Measurements from ENCODE around the gene FAM3C. TPM values are rescaled to one million over a fixed set of nuclear protein-coding genes. Genes with fewer than 3 reads are reported as not detected.

FAM3C gene
- polyA plus RNA-seq, 1 donor from 2014 or later, result 61.8 TPM

GRCh38 chr7:121344497-121344896 lies 51.6 kb downstream of the FAM3C start:
- Histone ChIP-seq H3K4me3 (ENCODE audit: low read length) (no peak overlapping the region), H3K79me2 (replicated peaks; ENCODE audit: insufficient read depth, low read length) (no peaks in the 10 kb centered on the region), H3K9me3 (ENCODE audit: low read length) (no peaks in the 10 kb centered on the region), H3K9ac (ENCODE audit: low read length) (no peak overlapping the region), H3K4me2 (ENCODE audit: low read length) (no peak overlapping the region), H3K9me2 (ENCODE audit: insufficient read depth, low read length) (no peaks in the 10 kb centered on the region), H3F3A (ENCODE audit: insufficient read depth, low read length, poor library complexity, severe bottlenecking) (no peaks in the 10 kb centered on the region), H3K36me3 (ENCODE audit: insufficient read depth, low read length) (no peaks in the 10 kb centered on the region), H3K27ac (ENCODE audit: low read length) (no peak overlapping the region), H3K27me3 (ENCODE audit: insufficient read depth, low read depth, low read length) (no peaks in the 10 kb centered on the region), H4K20me1 (ENCODE audit: insufficient read depth) (no peaks in the 10 kb centered on the region), H2AFZ (ENCODE audit: low read depth, low read length) (no peak overlapping the region)
- TF ChIP-seq CTCF (IDR thresholded peaks at IDR 0.05; ENCODE audit: poor library complexity, severe bottlenecking), result no peak
- TF ChIP-seq EP300 (conservative IDR thresholded peaks at IDR 0.05; ENCODE audit: poor library complexity, severe bottlenecking), result no peak
- no peak for TF ChIP-seq EZH2 (IDR thresholded peaks at IDR 0.05; ENCODE audit: borderline replicate concordance, insufficient read depth, low read length, poor library complexity, severe bottlenecking)

GRCh38 chr7:121344093-121344492 lies 52.0 kb downstream of the FAM3C start:
- no peak overlapping the region for H3K4me2 ChIP-seq (ENCODE audit: low read length)
- no peaks in the 10 kb centered on the region for H3K9me2 ChIP-seq (ENCODE audit: insufficient read depth, low read length)
- H3K79me2 ChIP-seq (replicated peaks; ENCODE audit: insufficient read depth, low read length), result no peaks in the 10 kb centered on the region
- no peak overlapping the region for H3K9ac ChIP-seq (ENCODE audit: low read length)
- H4K20me1 ChIP-seq (ENCODE audit: insufficient read depth), result no peaks in the 10 kb centered on the region
- no peaks in the 10 kb centered on the region for H3F3A ChIP-seq (ENCODE audit: insufficient read depth, low read length, poor library complexity, severe bottlenecking)
- no peaks in the 10 kb centered on the region for H3K9me3 ChIP-seq (ENCODE audit: low read length)
- no peak for TF ChIP-seq CTCF (IDR thresholded peaks at IDR 0.05; ENCODE audit: poor library complexity, severe bottlenecking)
- no peak for TF ChIP-seq MXI1 (conservative IDR thresholded peaks at IDR 0.05; ENCODE audit: poor library complexity, severe bottlenecking)
- no peak for TF ChIP-seq TAF1 (IDR thresholded peaks at IDR 0.05; ENCODE audit: low read depth)
- TF ChIP-seq EZH2 (IDR thresholded peaks at IDR 0.05; ENCODE audit: borderline replicate concordance, insufficient read depth, low read length, poor library complexity, severe bottlenecking), result no peak
- TF ChIP-seq RAD21 (conservative IDR thresholded peaks at IDR 0.05), result no peak
- no peak for TF ChIP-seq POLR2AphosphoS5 (IDR thresholded peaks at IDR 0.05)
- no peak for TF ChIP-seq REST (IDR thresholded peaks at IDR 0.05; ENCODE audit: borderline replicate concordance)
- no peak for TF ChIP-seq SMC3 (conservative IDR thresholded peaks at IDR 0.05; ENCODE audit: poor library complexity)
- TF ChIP-seq EP300 (conservative IDR thresholded peaks at IDR 0.05; ENCODE audit: poor library complexity, severe bottlenecking), result no peak
- H3K36me3 ChIP-seq (ENCODE audit: insufficient read depth, low read length), result no peaks in the 10 kb centered on the region
- no peak overlapping the region for H2AFZ ChIP-seq (ENCODE audit: low read depth, low read length)
- H3K27me3 ChIP-seq (ENCODE audit: insufficient read depth, low read depth, low read length), result no peaks in the 10 kb centered on the region
- H3K27ac ChIP-seq (ENCODE audit: low read length), result no peak overlapping the region
- no peak overlapping the region for H3K4me3 ChIP-seq (ENCODE audit: low read length)
